Measurements from ENCODE around the gene ATP8A2. TPM values are rescaled to one million over a fixed set of nuclear protein-coding genes. Genes with fewer than 3 reads are reported as not detected.

The ATP8A2 gene
- total RNA-seq, 1 experiment from 2014 or later, result 5.2 TPM

DNA sequence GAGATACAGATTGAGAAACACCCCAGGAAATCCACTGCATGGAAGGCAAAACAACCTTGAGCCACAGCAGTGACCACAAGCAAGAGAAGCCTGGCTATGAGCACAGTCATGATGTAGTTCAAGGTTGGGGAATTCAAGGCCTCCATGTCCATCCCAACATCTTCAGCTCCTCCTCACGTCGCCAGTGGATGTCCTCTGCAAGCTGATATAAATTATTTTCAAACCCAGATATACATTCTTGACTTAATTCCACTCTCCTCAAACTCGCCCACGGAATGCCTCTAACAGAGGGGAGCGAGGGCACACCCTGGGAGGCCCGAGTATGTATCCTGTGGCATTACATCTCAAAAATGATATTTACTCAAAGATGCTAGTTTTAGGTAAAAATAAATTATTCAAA, 574.5 kb downstream of the ATP8A2 start:
- no peak for ATAC-seq
- Mint-ChIP-seq H3K9me3 (peaks cover 7% of the 10 kb centered on the region), H3K27ac (no peak overlapping the region), H3K4me3 (no peak overlapping the region), H3K36me3 (peaks cover 6% of the 10 kb centered on the region), H3K27me3 (ENCODE audit: low read depth) (no peaks in the 10 kb centered on the region; the same call in 1 of the 2 replicates), H3K4me1 (peaks cover 15% of the 10 kb centered on the region)
- POLR2A ChIA-PET, result no interaction called here
- no peak for TF ChIP-seq ZNF121 (CRISPR knock-in tag; IDR thresholded peaks at IDR 0.05)
- TF ChIP-seq, protein P1, sequence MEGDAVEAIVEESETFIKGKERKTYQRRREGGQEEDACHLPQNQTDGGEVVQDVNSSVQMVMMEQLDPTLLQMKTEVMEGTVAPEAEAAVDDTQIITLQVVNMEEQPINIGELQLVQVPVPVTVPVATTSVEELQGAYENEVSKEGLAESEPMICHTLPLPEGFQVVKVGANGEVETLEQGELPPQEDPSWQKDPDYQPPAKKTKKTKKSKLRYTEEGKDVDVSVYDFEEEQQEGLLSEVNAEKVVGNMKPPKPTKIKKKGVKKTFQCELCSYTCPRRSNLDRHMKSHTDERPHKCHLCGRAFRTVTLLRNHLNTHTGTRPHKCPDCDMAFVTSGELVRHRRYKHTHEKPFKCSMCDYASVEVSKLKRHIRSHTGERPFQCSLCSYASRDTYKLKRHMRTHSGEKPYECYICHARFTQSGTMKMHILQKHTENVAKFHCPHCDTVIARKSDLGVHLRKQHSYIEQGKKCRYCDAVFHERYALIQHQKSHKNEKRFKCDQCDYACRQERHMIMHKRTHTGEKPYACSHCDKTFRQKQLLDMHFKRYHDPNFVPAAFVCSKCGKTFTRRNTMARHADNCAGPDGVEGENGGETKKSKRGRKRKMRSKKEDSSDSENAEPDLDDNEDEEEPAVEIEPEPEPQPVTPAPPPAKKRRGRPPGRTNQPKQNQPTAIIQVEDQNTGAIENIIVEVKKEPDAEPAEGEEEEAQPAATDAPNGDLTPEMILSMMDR (IDR thresholded peaks at IDR 0.05), result no peak
- TF ChIP-seq, protein P2, sequence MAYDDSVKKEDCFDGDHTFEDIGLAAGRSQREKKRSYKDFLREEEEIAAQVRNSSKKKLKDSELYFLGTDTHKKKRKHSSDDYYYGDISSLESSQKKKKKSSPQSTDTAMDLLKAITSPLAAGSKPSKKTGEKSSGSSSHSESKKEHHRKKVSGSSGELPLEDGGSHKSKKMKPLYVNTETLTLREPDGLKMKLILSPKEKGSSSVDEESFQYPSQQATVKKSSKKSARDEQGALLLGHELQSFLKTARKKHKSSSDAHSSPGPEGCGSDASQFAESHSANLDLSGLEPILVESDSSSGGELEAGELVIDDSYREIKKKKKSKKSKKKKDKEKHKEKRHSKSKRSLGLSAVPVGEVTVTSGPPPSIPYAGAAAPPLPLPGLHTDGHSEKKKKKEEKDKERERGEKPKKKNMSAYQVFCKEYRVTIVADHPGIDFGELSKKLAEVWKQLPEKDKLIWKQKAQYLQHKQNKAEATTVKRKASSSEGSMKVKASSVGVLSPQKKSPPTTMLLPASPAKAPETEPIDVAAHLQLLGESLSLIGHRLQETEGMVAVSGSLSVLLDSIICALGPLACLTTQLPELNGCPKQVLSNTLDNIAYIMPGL (CRISPR knock-in tag; IDR thresholded peaks at IDR 0.05), result no peak
- TF ChIP-seq, protein P3, sequence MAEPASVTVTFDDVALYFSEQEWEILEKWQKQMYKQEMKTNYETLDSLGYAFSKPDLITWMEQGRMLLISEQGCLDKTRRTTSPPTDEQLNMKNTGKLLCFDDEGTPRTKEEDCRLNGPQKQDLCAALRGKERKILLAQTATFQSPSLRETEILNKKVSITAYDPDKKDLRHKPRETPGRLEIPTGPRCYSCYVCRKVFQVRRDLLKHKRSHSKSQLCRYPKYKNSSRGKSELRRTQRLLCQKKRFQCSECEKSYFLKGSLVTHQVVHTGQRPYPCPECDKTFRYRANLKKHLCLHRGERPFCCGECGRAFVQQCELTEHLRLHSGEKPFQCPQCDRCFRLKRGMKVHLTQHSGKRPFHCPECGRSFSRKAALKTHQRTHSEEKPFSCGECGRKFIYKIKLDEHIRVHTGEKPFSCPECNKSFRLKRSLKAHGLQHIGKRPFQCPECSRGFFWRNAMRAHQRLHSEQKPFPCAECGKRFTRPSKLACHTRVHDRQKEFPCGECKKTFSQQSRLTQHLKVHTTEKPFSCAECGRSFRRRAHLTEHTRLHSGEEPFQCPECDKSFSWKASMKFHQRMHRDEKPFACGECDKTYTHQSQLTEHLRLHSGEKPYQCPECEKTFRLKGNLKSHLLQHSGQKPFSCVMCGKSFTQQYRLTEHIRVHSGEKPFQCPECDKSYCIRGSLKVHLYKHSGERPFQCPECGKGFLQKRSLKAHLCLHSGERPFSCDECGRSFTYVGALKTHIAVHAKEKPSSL (CRISPR knock-in tag; conservative IDR thresholded peaks at IDR 0.05), result no peak
- CTCF ChIA-PET, result no interaction called here
- no peak for DNase-seq (ENCODE audit: low spot score)

DNA sequence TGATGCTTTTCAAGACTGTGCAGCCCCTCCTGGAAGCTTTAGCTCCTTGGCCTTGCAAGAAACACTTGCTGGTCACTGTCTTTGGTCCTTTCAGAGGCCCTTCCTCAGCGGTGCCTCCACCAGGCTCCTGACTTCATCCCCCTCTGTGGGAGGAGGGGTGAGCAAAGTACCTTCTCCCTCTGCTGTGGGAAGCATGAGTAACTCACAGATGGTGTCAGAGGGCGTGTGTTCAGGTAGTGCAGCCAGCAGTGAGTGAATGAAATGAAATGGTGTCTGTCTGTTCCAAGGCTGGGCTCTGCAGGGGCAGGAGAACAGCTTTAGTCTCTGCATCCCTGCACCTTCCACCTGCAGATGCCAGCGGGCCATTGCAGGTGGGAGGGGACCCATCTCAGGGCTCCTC, 577.1 kb downstream of the ATP8A2 start:
- Mint-ChIP-seq H3K4me1 (peaks cover 12% of the 10 kb centered on the region), H3K36me3 (peaks cover 6% of the 10 kb centered on the region), H3K27me3 (ENCODE audit: low read depth) (peaks cover 3% of the 10 kb centered on the region; the same call in 1 of the 2 replicates), H3K9me3 (peaks cover 7% of the 10 kb centered on the region), H3K27ac (no peak overlapping the region), H3K4me3 (no peak overlapping the region)
- ChIA-PET CTCF (no interaction called here), POLR2A (no interaction called here)
- ATAC-seq (no peak), DNase-seq (ENCODE audit: low spot score) (no peak)
- TF ChIP-seq ESRRA (CRISPR knock-in tag; IDR thresholded peaks at IDR 0.05; ENCODE audit: borderline replicate concordance) (no peak), ZNF263 (CRISPR knock-in tag; IDR thresholded peaks at IDR 0.05; ENCODE audit: low read depth) (no peak), ZBTB21 (CRISPR knock-in tag; IDR thresholded peaks at IDR 0.05; ENCODE audit: borderline replicate concordance) (no peak), TCF7 (CRISPR knock-in tag; IDR thresholded peaks at IDR 0.05; ENCODE audit: low read depth) (no peak), SOX15 (CRISPR knock-in tag; IDR thresholded peaks at IDR 0.05) (no peak), CREB1 (CRISPR knock-in tag; IDR thresholded peaks at IDR 0.05) (no peak)
- TF ChIP-seq, protein P4, sequence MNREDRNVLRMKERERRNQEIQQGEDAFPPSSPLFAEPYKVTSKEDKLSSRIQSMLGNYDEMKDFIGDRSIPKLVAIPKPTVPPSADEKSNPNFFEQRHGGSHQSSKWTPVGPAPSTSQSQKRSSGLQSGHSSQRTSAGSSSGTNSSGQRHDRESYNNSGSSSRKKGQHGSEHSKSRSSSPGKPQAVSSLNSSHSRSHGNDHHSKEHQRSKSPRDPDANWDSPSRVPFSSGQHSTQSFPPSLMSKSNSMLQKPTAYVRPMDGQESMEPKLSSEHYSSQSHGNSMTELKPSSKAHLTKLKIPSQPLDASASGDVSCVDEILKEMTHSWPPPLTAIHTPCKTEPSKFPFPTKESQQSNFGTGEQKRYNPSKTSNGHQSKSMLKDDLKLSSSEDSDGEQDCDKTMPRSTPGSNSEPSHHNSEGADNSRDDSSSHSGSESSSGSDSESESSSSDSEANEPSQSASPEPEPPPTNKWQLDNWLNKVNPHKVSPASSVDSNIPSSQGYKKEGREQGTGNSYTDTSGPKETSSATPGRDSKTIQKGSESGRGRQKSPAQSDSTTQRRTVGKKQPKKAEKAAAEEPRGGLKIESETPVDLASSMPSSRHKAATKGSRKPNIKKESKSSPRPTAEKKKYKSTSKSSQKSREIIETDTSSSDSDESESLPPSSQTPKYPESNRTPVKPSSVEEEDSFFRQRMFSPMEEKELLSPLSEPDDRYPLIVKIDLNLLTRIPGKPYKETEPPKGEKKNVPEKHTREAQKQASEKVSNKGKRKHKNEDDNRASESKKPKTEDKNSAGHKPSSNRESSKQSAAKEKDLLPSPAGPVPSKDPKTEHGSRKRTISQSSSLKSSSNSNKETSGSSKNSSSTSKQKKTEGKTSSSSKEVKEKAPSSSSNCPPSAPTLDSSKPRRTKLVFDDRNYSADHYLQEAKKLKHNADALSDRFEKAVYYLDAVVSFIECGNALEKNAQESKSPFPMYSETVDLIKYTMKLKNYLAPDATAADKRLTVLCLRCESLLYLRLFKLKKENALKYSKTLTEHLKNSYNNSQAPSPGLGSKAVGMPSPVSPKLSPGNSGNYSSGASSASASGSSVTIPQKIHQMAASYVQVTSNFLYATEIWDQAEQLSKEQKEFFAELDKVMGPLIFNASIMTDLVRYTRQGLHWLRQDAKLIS (CRISPR knock-in tag; IDR thresholded peaks at IDR 0.05; ENCODE audit: borderline replicate concordance), result no peak
- TF ChIP-seq, protein P5, sequence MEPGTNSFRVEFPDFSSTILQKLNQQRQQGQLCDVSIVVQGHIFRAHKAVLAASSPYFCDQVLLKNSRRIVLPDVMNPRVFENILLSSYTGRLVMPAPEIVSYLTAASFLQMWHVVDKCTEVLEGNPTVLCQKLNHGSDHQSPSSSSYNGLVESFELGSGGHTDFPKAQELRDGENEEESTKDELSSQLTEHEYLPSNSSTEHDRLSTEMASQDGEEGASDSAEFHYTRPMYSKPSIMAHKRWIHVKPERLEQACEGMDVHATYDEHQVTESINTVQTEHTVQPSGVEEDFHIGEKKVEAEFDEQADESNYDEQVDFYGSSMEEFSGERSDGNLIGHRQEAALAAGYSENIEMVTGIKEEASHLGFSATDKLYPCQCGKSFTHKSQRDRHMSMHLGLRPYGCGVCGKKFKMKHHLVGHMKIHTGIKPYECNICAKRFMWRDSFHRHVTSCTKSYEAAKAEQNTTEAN (CRISPR knock-in tag; IDR thresholded peaks at IDR 0.05), result no peak
- TF ChIP-seq, protein P3 (CRISPR knock-in tag; conservative IDR thresholded peaks at IDR 0.05), result no peak
- TF ChIP-seq, protein P6, sequence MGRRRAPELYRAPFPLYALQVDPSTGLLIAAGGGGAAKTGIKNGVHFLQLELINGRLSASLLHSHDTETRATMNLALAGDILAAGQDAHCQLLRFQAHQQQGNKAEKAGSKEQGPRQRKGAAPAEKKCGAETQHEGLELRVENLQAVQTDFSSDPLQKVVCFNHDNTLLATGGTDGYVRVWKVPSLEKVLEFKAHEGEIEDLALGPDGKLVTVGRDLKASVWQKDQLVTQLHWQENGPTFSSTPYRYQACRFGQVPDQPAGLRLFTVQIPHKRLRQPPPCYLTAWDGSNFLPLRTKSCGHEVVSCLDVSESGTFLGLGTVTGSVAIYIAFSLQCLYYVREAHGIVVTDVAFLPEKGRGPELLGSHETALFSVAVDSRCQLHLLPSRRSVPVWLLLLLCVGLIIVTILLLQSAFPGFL (CRISPR knock-in tag; IDR thresholded peaks at IDR 0.05; ENCODE audit: borderline replicate concordance), result no peak
- TF ChIP-seq, protein P7, sequence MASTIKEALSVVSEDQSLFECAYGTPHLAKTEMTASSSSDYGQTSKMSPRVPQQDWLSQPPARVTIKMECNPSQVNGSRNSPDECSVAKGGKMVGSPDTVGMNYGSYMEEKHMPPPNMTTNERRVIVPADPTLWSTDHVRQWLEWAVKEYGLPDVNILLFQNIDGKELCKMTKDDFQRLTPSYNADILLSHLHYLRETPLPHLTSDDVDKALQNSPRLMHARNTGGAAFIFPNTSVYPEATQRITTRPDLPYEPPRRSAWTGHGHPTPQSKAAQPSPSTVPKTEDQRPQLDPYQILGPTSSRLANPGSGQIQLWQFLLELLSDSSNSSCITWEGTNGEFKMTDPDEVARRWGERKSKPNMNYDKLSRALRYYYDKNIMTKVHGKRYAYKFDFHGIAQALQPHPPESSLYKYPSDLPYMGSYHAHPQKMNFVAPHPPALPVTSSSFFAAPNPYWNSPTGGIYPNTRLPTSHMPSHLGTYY (CRISPR knock-in tag; IDR thresholded peaks at IDR 0.05), result no peak
- TF ChIP-seq, protein P8, sequence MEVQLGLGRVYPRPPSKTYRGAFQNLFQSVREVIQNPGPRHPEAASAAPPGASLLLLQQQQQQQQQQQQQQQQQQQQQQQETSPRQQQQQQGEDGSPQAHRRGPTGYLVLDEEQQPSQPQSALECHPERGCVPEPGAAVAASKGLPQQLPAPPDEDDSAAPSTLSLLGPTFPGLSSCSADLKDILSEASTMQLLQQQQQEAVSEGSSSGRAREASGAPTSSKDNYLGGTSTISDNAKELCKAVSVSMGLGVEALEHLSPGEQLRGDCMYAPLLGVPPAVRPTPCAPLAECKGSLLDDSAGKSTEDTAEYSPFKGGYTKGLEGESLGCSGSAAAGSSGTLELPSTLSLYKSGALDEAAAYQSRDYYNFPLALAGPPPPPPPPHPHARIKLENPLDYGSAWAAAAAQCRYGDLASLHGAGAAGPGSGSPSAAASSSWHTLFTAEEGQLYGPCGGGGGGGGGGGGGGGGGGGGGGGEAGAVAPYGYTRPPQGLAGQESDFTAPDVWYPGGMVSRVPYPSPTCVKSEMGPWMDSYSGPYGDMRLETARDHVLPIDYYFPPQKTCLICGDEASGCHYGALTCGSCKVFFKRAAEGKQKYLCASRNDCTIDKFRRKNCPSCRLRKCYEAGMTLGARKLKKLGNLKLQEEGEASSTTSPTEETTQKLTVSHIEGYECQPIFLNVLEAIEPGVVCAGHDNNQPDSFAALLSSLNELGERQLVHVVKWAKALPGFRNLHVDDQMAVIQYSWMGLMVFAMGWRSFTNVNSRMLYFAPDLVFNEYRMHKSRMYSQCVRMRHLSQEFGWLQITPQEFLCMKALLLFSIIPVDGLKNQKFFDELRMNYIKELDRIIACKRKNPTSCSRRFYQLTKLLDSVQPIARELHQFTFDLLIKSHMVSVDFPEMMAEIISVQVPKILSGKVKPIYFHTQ (CRISPR knock-in tag; IDR thresholded peaks at IDR 0.05), result no peak

All from WTC11 (cell line).